Activated naive CD8-positive, alpha-beta T cell treated with anti-CD3 and anti-CD28 coated beads, Interleukin-2, amount 10 ng/mL, durations not matched to agents 7 days and 5 days (primary cell): ENCODE measurements around the gene CCDC192. TPM values are rescaled to one million over a fixed set of nuclear protein-coding genes. Genes with fewer than 3 reads are reported as not detected.

Source experiments
- total RNA-seq, 2 experiments: library from RNA; stranded (reverse); gene quantifications; one replicate each; pipeline ENCODE4 v1.2.3, GENCODE V29; 2021

CCDC192 gene
- total RNA-seq, 2 experiments from 2014 or later: not detected

Other genes with a start within 250 kb of the CCDC192 start
- gene PRRC1, start 185.8 kb upstream of the CCDC192 start, total RNA-seq: 10 to 100 TPM; 37.9 to 41.0 TPM
- gene CTXN3, start 54.3 kb upstream of the CCDC192 start, total RNA-seq: not detected